Stimulated activated CD4-positive, alpha-beta T cell treated with anti-CD3 and anti-CD28 coated beads, Interleukin-15, amount 100 ng/mL, for 24 hours (primary cell): Measurements from ENCODE around the gene HMOX1.

ENCODE experiments used
- DNase-seq: peaks from one replicate; pipeline ENCODE4 v3.0.0-alpha.2; 2020

Gene HMOX1

GRCh38 chr22:35409783-35410662 is 29.1 kb downstream of the HMOX1 start:
- no peak for DNase-seq

- DNase-seq: no peak
These were observed 29.8 kb downstream of the HMOX1 start for GRCh38 chr22:35410663-35411034.

- DNase-seq: no peak
These were observed 30.2 kb downstream of the HMOX1 start for GRCh38 chr22:35411102-35411501.

GRCh38 chr22:35413624-35414023 is 32.7 kb downstream of the HMOX1 start:
- no peak for DNase-seq

GRCh38 chr22:35417606-35418005 is 36.7 kb downstream of the HMOX1 start:
- no peak for DNase-seq

GRCh38 chr22:35418088-35418487 is 37.2 kb downstream of the HMOX1 start:
- no peak for DNase-seq

- no peak for DNase-seq
These were observed 37.8 kb downstream of the HMOX1 start for GRCh38 chr22:35418731-35419130.

- DNase-seq: no peak
These were observed 38.9 kb downstream of the HMOX1 start for GRCh38 chr22:35419756-35420155.

GRCh38 chr22:35421121-35421520 is 40.2 kb downstream of the HMOX1 start:
- DNase-seq: no peak

GRCh38 chr22:35422145-35422544 is 41.2 kb downstream of the HMOX1 start:
- no peak for DNase-seq

- no peak for DNase-seq
These were observed 42.0 kb downstream of the HMOX1 start for GRCh38 chr22:35422936-35423335.

GRCh38 chr22:35424081-35424480 is 43.2 kb downstream of the HMOX1 start:
- DNase-seq: no peak

GRCh38 chr22:35424761-35425160 is 43.9 kb downstream of the HMOX1 start:
- no peak for DNase-seq

GRCh38 chr22:35425546-35425945 is 44.6 kb downstream of the HMOX1 start:
- DNase-seq: no peak

- DNase-seq: no peak
These were observed 45.3 kb downstream of the HMOX1 start for GRCh38 chr22:35425971-35426800.

- DNase-seq: no peak
These were observed 45.9 kb downstream of the HMOX1 start for GRCh38 chr22:35426801-35427140.

GRCh38 chr22:35430897-35431322 is 50.0 kb downstream of the HMOX1 start:
- peak; percentile 75 for DNase-seq

- no peak for DNase-seq
These were observed 50.8 kb downstream of the HMOX1 start for GRCh38 chr22:35431483-35432227.

GRCh38 chr22:35432228-35432905 is 51.5 kb downstream of the HMOX1 start:
- DNase-seq: no peak

- no peak for DNase-seq
These were observed 53.3 kb downstream of the HMOX1 start for GRCh38 chr22:35434061-35434710.

- DNase-seq: no peak
These were observed 54.4 kb downstream of the HMOX1 start for GRCh38 chr22:35435201-35435740.

- DNase-seq: no peak
These were observed 55.5 kb downstream of the HMOX1 start for GRCh38 chr22:35436421-35436820.
